Measurements from ENCODE around the gene RYR2.

GRCh38 chr1:237062976-237063375, 21.0 kb downstream of the RYR2 start:
- no peak for TF ChIP-seq POLR2A (IDR thresholded peaks at IDR 0.05)
- TF ChIP-seq CTCF (IDR thresholded peaks at IDR 0.05) = no peak
